B cell (primary cell): ENCODE results near the gene SEMA3B. TPM values are rescaled to one million over a fixed set of nuclear protein-coding genes. Genes with fewer than 3 reads are reported as not detected.

Source experiments
- ATAC-seq: fragments of 200-7000 bp; cut with Tn5 transposase; one replicate; pipeline ENCODE4 v1.10.0; 2021; ENCODE audit warnings: low read depth, mild to moderate bottlenecking, moderate number of reproducible peaks, moderate library complexity
- CTCF ChIA-PET: fragments of 350-600 bp; sonication (Branson Sonifier 250); formaldehyde crosslinking; loops from one replicate; lab custom pipeline; 2021; ENCODE audit warnings: antibody characterized with exemption, inconsistent platforms; lab: Charles Lee
- POLR2A ChIA-PET: fragments of 350-600 bp; sonication (Branson Sonifier 250); formaldehyde crosslinking; loops from one replicate; lab custom pipeline; 2021; ENCODE audit warnings: antibody characterized with exemption; lab: Charles Lee
- DNase-seq: peaks from one replicate; pipeline ENCODE4 v3.0.0; 2013
- H2AFZ ChIP-seq: 2 replicates; pipeline ENCODE4 v1.6.1; 2012; ENCODE audit warnings: mild to moderate bottlenecking, low read depth, low read length; ENCODE audit not compliant: insufficient read depth, poor library complexity, severe bottlenecking
- H3K27ac ChIP-seq, 2 donors: 1 replicate in 1 of 2; 2 replicates in 1 of 2; pipeline ENCODE4 v1.5.1; 2012 to 2013; ENCODE audit warnings: low read length in 2 of 2, mild to moderate bottlenecking in 2 of 2, moderate library complexity in 1 of 2
- H3K27me3 ChIP-seq, 4 experiments: fragments of 200-600 bp in 1 of 4; sonication (generic) in 1 of 4; replicated peaks in 1 of 4; 1 replicate in 2 of 4; 2 replicates in 2 of 4; pipeline versions ENCODE4 v1.6.1 to v1.7.0; 2013 to 2016; ENCODE audit warnings: low read length in 3 of 4, mild to moderate bottlenecking in 2 of 4, mixed read lengths in 1 of 4, moderate library complexity in 1 of 4; ENCODE audit not compliant: insufficient read depth in 4 of 4, control insufficient read depth in 3 of 4; ENCODE audit errors: control extremely low read depth in 1 of 4
- H3K36me3 ChIP-seq, 2 experiments: replicated peaks in 1 of 2; 1 replicate in 1 of 2; 2 replicates in 1 of 2; pipeline versions ENCODE4 v1.6.1 to v1.7.1; 2013; ENCODE audit warnings: low read length in 1 of 2; ENCODE audit not compliant: insufficient read depth in 2 of 2, control insufficient read depth in 1 of 2; ENCODE audit errors: control extremely low read depth in 1 of 2, extremely low read depth in 1 of 2
- H3K4me1 ChIP-seq, 2 donors: fragments of 200-600 bp in 1 of 2; sonication (generic) in 1 of 2; 1 replicate in 1 of 2; 2 replicates in 1 of 2; pipeline versions ENCODE4 v1.5.1 to v1.6.1; 2013 to 2017; ENCODE audit warnings: low read length in 2 of 2; ENCODE audit not compliant: control insufficient read depth in 2 of 2, insufficient read depth in 2 of 2
- H3K4me2 ChIP-seq: replicated peaks from 2 replicates; pipeline ENCODE3; 2012; ENCODE audit warnings: mild to moderate bottlenecking, low read depth, low read length; ENCODE audit not compliant: poor library complexity, severe bottlenecking
- H3K4me3 ChIP-seq, 5 experiments: fragments of 200-600 bp in 1 of 5; sonication (generic) in 1 of 5; 1 replicate in 3 of 5; 2 replicates in 2 of 5; pipeline versions ENCODE4 v1.5.1 to v1.7.0; 2011 to 2016; ENCODE audit warnings: low read length in 4 of 5, mild to moderate bottlenecking in 4 of 5, low read depth in 2 of 5, control low read depth in 1 of 5, moderate library complexity in 1 of 5; ENCODE audit not compliant: insufficient read depth in 1 of 5; ENCODE audit errors: control extremely low read depth in 1 of 5, extremely low read depth in 1 of 5
- H3K79me2 ChIP-seq: fragments of 200-600 bp; sonication (generic); one replicate; pipeline ENCODE4 v1.6.0; 2016; ENCODE audit warnings: low read length; ENCODE audit not compliant: control insufficient read depth, insufficient read depth
- H3K9ac ChIP-seq: fragments of 200-600 bp; sonication (generic); 2 replicates; pipeline ENCODE4 v1.6.1; 2017; ENCODE audit warnings: mild to moderate bottlenecking, low read length, moderate library complexity
- H3K9me3 ChIP-seq, 3 donors: one replicate each; pipeline versions ENCODE4 v1.6.1 to v1.7.1; 2013; ENCODE audit warnings: low read length in 2 of 3; ENCODE audit not compliant: control insufficient read depth in 2 of 3, insufficient read depth in 1 of 3; ENCODE audit errors: control extremely low read depth in 1 of 3
- H4K20me1 ChIP-seq: 2 replicates; pipeline ENCODE4 v1.6.0; 2012; ENCODE audit warnings: mild to moderate bottlenecking, low read length; ENCODE audit not compliant: insufficient read depth, control insufficient read depth, poor library complexity, severe bottlenecking
- H3K27ac Mint-ChIP-seq: one replicate; pipeline ENCODE4 v1.8.0; 2021; ENCODE audit warnings: mixed read lengths
- H3K27me3 Mint-ChIP-seq: one replicate; pipeline ENCODE4 v1.8.0; 2021; ENCODE audit warnings: mixed read lengths
- H3K4me1 Mint-ChIP-seq: one replicate; pipeline ENCODE4 v1.8.0; 2021; ENCODE audit warnings: mixed read lengths
- H3K4me3 Mint-ChIP-seq: one replicate; pipeline ENCODE4 v1.8.0; 2021; ENCODE audit warnings: mixed read lengths
- H3K9me3 Mint-ChIP-seq: one replicate; pipeline ENCODE4 v1.8.0; 2022; ENCODE audit warnings: mixed read lengths; ENCODE audit not compliant: insufficient read depth
- EZH2 ChIP-seq: IDR thresholded peaks from 2 replicates; pipeline ENCODE4 v1.6.1; 2012; ENCODE audit warnings: borderline replicate concordance, low read depth, mild to moderate bottlenecking, moderate library complexity, low read length; ENCODE audit not compliant: insufficient read depth, poor library complexity, severe bottlenecking
- WGBS: methylation state at CpG from one replicate; pipeline ENCODE4 v1.1.5; 2013; ENCODE audit warnings: missing lambda C conversion rate; ENCODE audit not compliant: insufficient coverage; 5-methylcytosine and 5-hydroxymethylcytosine counted together
- intact Hi-C: fragments of 100-400 bp; cut with micrococcal nuclease; formaldehyde crosslinking; loops from one replicate; pipeline ENCODE4 v1.10.0; 2022
- polyA plus RNA-seq: library from polyadenylated mRNA; depleted of rRNA; stranded (reverse); fragments of >200 nt; gene quantifications from 2 replicates; pipeline ENCODE4 v1.2.3, GENCODE V29; 2012
- total RNA-seq, 2 donors: library from RNA; stranded (reverse); fragments of 120-200 nt in 1 of 2; gene quantifications; 1 replicate in 1 of 2; 2 replicates in 1 of 2; pipeline versions ENCODE4 v1.2.3 to v1.2.4, GENCODE V29; 2013 to 2022
- TF ChIP-seq, protein P1 (sequence below): fragments of 200-600 bp; IDR thresholded peaks from one replicate; pipeline ENCODE4 v1.8.0; 2022; ENCODE audit warnings: antibody characterized with exemption, mild to moderate bottlenecking

SEMA3B gene
- total and polyA plus RNA-seq, 2 donors (not counting 1 experiment from before 2014, with no cell fraction given) = 0.34 to 0.52 TPM

DNA sequence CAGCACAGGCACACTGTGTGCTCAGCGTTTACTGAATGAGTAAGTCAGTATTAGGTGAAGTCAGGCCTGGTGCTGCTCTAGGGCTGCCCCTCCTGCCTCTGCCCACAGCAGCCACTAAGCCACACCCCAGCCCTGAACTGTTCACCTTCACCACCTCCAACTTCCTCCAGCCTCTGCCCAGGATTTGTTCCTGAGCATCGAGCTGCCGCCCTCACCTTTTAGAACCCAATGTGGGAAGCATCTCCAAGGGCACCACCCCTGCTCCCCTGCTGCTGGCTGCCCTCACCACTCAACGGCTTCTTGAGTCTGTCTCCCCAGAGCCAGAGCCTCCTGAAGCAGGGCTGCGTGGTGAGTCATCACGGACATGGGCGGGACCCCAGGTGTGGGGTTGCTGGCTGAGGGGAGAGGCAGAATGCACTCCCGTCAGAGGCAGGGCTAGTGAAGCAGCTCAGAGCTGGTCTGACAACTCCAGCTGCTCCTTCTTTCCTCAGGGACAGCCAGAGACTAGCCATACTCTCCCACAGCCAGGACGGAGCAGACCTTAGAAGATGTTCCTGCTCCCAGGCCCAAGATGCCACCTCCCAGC lies 47.8 kb downstream of the SEMA3B start:
- no peak overlapping the region for H3K9ac ChIP-seq
- no peak for DNase-seq
- H3K27ac Mint-ChIP-seq = peak overlapping the region; percentile 75

GRCh38 chr3:50317300-50317699 lies 48.4 kb downstream of the SEMA3B start:
- H3K4me3 ChIP-seq = no peak overlapping the region
- H3K9me3 Mint-ChIP-seq = no peaks in the 10 kb centered on the region
- H3K9me3 ChIP-seq = peaks cover 0 to 3% (median 0%) of the 10 kb centered on the region in 3 donors
- CTCF ChIA-PET = no interaction called here
- no peak overlapping the region for H3K27ac Mint-ChIP-seq
- no peak overlapping the region for H3K4me3 Mint-ChIP-seq
- intact Hi-C loops = no loop called here
- WGBS = 88% methylated on average over 2 of the region's 6 CpGs
- H2AFZ ChIP-seq = no peak overlapping the region
- H3K4me1 Mint-ChIP-seq = peaks cover 39% of the 10 kb centered on the region
- no peak overlapping the region for H3K4me2 ChIP-seq
- peaks cover 0 to 3% of the 10 kb centered on the region in 2 experiments for H3K36me3 ChIP-seq
- no peaks in the 10 kb centered on the region for H4K20me1 ChIP-seq
- peaks cover 25 to 53% of the 10 kb centered on the region in 2 donors for H3K4me1 ChIP-seq
- DNase-seq = no peak
- TF ChIP-seq, protein P1, sequence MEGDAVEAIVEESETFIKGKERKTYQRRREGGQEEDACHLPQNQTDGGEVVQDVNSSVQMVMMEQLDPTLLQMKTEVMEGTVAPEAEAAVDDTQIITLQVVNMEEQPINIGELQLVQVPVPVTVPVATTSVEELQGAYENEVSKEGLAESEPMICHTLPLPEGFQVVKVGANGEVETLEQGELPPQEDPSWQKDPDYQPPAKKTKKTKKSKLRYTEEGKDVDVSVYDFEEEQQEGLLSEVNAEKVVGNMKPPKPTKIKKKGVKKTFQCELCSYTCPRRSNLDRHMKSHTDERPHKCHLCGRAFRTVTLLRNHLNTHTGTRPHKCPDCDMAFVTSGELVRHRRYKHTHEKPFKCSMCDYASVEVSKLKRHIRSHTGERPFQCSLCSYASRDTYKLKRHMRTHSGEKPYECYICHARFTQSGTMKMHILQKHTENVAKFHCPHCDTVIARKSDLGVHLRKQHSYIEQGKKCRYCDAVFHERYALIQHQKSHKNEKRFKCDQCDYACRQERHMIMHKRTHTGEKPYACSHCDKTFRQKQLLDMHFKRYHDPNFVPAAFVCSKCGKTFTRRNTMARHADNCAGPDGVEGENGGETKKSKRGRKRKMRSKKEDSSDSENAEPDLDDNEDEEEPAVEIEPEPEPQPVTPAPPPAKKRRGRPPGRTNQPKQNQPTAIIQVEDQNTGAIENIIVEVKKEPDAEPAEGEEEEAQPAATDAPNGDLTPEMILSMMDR = no peak
- no peak for TF ChIP-seq EZH2
- ATAC-seq = no peak
- H3K27me3 Mint-ChIP-seq = no peaks in the 10 kb centered on the region
- H3K27me3 ChIP-seq = no peaks in the 10 kb centered on the region
- POLR2A ChIA-PET = interaction anchor here (0.6 to 1.3 kb wide), 2 partner anchors 18 to 370 kb away, joined by 3 to 4 read pairs; no protein-coding TSS in a partner anchor
- no peak overlapping the region for H3K9ac ChIP-seq
- no peaks in the 10 kb centered on the region for H3K79me2 ChIP-seq
- peak overlapping the region in 1 of 2 donors; percentile 4 for H3K27ac ChIP-seq

More for the DNA sequence above, 47.8 kb downstream of the SEMA3B start:
- Histone ChIP-seq H3K36me3 (peaks cover 0 to 3% of the 10 kb centered on the region in 2 experiments), H3K27me3 (no peaks in the 10 kb centered on the region), H3K4me2 (peak overlapping the region; percentile 50), H3K4me3 (no peak overlapping the region), H3K27ac (peak overlapping the region in 1 of 2 donors; percentile 4), H4K20me1 (no peaks in the 10 kb centered on the region), H3K9me3 (no peaks in the 10 kb centered on the region), H3K4me1 (peaks cover 20 to 48% of the 10 kb centered on the region in 2 donors), H2AFZ (no peak overlapping the region), H3K79me2 (no peaks in the 10 kb centered on the region)
- ChIA-PET POLR2A (interaction anchor here (0.6 to 1.3 kb wide), 2 partner anchors 17 to 370 kb away, joined by 3 to 4 read pairs; no protein-coding TSS in a partner anchor), CTCF (no interaction called here)
- H3K4me3 Mint-ChIP-seq = peak overlapping the region; percentile 56
- H3K4me1 Mint-ChIP-seq = peaks cover 38% of the 10 kb centered on the region
- peak; percentile 15 for ATAC-seq
- WGBS = 67% methylated on average over 9 of the region's 9 CpGs
- no peak for TF ChIP-seq EZH2
- TF ChIP-seq, protein P1 = no peak
- H3K9me3 Mint-ChIP-seq = no peaks in the 10 kb centered on the region
- intact Hi-C loops = no loop called here
- no peaks in the 10 kb centered on the region for H3K27me3 Mint-ChIP-seq
